Fibroblast of pulmonary artery (primary cell): Measurements from ENCODE around the gene TOPAZ1.

Experiments
- DNase-seq: peaks from one replicate; pipeline ENCODE4 v3.0.0-alpha.2; 2010; ENCODE audit warnings: low read depth
- H3K4me3 ChIP-seq: replicated peaks from 2 replicates; pipeline ENCODE4 v1.5.1; 2011; ENCODE audit warnings: low read depth, mild to moderate bottlenecking, control low read depth, low read length, moderate library complexity
- TF ChIP-seq, protein P1 (sequence below): IDR thresholded peaks from 2 replicates; pipeline ENCODE4 v1.5.1; 2011; ENCODE audit warnings: mild to moderate bottlenecking, control low read depth, low read length, inconsistent platforms; ENCODE audit errors: missing control alignments

TOPAZ1 gene

DNA sequence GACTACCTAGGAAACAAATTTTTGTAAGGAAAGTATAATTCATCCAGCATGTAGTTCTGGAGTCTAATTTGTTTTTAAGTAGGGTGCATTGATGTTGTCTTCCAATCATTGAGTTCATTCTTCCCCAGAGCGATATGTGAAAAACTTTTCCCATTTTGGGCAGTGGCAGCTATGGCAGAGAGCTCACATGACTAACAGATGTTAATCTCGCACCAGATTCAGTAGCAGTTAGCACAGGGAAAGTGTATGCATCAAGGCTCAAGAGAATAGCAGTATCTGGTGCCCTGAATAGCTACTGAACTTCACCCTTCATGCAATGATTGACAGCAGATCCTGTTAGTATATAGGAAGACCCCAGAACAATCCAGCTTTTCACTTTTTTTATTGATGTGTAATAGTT lies 50.6 kb downstream of the TOPAZ1 start:
- no peak for DNase-seq
- H3K4me3 ChIP-seq = no peak overlapping the region
- TF ChIP-seq, protein P1, sequence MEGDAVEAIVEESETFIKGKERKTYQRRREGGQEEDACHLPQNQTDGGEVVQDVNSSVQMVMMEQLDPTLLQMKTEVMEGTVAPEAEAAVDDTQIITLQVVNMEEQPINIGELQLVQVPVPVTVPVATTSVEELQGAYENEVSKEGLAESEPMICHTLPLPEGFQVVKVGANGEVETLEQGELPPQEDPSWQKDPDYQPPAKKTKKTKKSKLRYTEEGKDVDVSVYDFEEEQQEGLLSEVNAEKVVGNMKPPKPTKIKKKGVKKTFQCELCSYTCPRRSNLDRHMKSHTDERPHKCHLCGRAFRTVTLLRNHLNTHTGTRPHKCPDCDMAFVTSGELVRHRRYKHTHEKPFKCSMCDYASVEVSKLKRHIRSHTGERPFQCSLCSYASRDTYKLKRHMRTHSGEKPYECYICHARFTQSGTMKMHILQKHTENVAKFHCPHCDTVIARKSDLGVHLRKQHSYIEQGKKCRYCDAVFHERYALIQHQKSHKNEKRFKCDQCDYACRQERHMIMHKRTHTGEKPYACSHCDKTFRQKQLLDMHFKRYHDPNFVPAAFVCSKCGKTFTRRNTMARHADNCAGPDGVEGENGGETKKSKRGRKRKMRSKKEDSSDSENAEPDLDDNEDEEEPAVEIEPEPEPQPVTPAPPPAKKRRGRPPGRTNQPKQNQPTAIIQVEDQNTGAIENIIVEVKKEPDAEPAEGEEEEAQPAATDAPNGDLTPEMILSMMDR = no peak

DNA sequence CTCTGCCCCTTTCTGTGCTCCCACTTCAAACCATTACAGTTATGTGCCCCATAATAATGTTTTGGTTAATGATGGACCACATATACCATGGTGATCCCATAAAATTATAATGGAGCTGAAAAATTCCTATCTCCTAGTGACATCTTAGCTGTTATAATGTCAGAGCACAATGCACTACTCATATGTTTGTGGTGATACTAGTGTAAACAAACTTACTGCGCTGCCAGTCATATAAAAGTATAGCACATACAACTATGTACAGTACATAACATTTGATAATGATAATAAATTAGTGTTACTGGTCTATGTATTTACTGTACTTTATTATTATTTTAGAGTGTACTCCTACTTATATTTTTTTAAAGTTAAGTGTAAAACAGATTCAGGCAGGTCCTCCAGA lies 51.3 kb downstream of the TOPAZ1 start:
- H3K4me3 ChIP-seq = no peak overlapping the region
- DNase-seq = no peak
- TF ChIP-seq, protein P1 = no peak

DNA sequence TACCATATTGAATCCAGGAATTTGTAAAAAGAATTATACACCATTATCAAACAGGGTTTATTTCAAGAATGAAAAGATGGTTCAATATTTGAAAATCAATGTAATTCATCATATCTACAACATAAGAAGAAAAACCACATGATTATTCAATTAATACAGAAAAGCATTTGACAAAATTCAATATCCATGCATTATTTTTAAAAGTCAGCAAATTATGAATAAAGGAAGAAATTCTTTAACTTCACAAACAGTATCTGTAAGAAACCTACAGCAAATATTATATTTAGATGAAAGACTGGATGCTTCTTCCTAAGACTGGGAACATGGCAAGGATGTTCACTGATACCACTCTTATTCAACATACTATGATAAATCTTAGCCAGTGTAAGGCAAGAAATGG lies 55.6 kb downstream of the TOPAZ1 start:
- DNase-seq = no peak
- TF ChIP-seq, protein P1 = no peak
- H3K4me3 ChIP-seq = no peak overlapping the region

DNA sequence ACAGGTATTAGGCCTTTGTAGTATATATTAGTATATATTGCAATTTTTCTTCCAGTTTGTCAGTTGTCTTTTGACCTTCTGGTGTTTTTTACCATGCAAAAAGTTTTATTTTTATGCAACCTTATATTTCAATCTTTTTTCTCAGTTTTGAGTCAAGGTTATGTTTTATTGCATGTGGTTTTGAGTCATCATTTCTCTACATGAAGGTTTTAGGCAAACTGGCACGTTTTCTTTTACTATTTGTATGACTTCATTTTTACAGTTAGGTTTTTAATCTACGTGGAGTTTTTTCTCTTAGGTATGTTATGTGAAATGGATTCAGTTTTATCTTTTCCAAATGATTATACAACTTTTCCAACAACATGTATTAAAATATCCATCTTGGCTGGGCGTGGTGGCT lies 60.1 kb downstream of the TOPAZ1 start:
- DNase-seq = no peak
- no peak overlapping the region for H3K4me3 ChIP-seq
- TF ChIP-seq, protein P1 = no peak

DNA sequence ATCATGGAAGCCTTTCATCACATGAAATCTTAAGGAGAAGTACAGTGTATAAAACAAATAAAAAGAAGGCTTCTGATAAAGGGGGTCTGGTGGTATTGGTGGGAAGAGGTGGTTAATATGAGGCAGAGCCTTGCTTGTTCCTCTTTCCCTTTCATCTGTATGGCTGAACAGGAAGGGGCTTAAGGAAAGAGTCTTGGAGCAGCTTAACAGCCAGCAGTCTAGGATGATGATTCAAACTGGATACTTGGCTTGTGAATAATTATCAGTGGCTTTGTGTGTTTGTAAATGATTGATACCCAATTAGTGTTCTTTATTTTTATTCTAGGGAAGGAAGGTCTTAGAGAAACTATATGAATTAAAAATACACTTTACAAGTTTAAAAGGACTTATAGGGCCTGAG lies 67.8 kb downstream of the TOPAZ1 start:
- no peak for DNase-seq
- H3K4me3 ChIP-seq = no peak overlapping the region
- TF ChIP-seq, protein P1 = no peak

DNA sequence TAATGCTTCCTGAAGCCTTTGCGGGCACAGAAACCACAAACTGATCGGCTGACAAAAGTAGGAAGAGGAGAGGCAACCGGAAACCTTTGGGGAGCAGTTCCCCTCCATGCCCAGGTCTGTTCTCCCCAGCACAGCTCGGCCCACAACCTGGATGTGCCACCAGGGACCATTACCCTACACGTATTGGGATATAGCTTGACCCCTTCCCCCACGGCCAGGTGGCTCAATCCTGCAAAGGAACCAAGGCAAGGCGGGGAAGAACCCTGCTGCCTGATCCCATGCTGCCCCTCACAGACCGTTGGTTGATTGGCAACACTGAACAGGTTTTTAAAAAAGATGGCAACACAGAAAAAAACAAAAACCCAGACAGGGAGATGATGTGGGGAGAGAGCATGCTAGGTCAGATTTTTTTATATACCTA lies 77.2 kb downstream of the TOPAZ1 start:
- H3K4me3 ChIP-seq = no peak overlapping the region
- TF ChIP-seq, protein P1 = no peak
- no peak for DNase-seq

DNA sequence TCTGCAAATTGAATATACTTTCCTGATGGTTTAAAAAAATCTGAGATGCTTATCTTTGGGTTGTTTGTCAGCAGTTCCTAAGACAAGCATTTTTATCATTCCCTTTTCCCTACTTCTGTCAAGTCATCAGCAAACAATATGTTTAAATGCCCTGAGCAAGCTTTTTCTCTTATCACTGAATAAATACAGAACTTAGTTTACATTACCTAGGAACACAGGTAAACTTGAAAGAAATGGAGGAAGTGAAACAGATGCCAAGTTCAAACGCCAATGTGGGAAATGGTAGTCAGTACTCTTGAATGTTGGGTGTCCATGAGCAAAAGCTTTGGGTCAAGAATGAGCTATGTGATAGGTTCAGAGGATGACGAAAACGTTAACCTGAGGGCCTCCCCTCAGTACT lies 79.6 kb downstream of the TOPAZ1 start:
- no peak overlapping the region for H3K4me3 ChIP-seq
- no peak for DNase-seq
- TF ChIP-seq, protein P1 = no peak
